HEK293 (cell line): ENCODE data around the gene PDRG1.

Source experiments
- BCL11A ChIP-seq: fragments of 450-650 bp; formaldehyde crosslinking; IDR thresholded peaks from 2 replicates; pipeline ENCODE4 v1.5.1; 2016; ENCODE audit warnings: low read depth, missing biosample characterization, missing genetic modification characterization
- TF ChIP-seq, protein P1 (sequence below): fragments of 450-650 bp; formaldehyde crosslinking; IDR thresholded peaks from 2 replicates; pipeline ENCODE4 v1.5.1; 2016; ENCODE audit warnings: missing biosample characterization, missing genetic modification characterization

DNA sequence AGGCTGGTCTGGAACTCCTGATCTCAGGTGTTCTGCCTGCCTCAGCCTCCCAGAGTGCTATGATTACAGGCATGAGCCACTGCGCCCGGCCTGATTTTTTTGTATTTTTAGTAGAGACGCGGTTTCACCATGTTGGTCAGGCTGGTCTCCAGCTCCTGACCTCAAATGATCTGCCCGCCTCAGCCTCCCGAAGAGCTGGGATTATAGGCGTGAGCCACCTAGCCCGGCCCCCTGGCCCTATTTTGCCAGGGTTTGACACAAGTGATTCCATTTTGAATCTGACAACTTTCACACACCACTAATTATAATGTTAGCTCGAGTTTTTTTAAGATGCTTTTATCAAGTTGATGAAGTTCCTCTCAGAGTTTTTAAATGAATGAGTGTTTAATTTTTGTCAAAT, 55.8 kb downstream of the PDRG1 start:
- TF ChIP-seq, protein P1, sequence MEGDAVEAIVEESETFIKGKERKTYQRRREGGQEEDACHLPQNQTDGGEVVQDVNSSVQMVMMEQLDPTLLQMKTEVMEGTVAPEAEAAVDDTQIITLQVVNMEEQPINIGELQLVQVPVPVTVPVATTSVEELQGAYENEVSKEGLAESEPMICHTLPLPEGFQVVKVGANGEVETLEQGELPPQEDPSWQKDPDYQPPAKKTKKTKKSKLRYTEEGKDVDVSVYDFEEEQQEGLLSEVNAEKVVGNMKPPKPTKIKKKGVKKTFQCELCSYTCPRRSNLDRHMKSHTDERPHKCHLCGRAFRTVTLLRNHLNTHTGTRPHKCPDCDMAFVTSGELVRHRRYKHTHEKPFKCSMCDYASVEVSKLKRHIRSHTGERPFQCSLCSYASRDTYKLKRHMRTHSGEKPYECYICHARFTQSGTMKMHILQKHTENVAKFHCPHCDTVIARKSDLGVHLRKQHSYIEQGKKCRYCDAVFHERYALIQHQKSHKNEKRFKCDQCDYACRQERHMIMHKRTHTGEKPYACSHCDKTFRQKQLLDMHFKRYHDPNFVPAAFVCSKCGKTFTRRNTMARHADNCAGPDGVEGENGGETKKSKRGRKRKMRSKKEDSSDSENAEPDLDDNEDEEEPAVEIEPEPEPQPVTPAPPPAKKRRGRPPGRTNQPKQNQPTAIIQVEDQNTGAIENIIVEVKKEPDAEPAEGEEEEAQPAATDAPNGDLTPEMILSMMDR (tag by site-specific recombination) = no peak
- no peak for TF ChIP-seq BCL11A (tag by site-specific recombination)
